MG63 (cell line): Measurements from ENCODE around the gene RNF212. TPM values are rescaled to one million over a fixed set of nuclear protein-coding genes. Genes with fewer than 3 reads are reported as not detected.

ENCODE experiments used
- DNase-seq: peaks from one replicate; pipeline ENCODE4 v3.0.0-alpha.2; 2020
- H3K27me3 ChIP-seq: fragments of 250-450 bp; sonication (Bioruptor Pico); 2 replicates; pipeline ENCODE4 v1.5.1; 2020; ENCODE audit warnings: mild to moderate bottlenecking, moderate library complexity
- H3K36me3 ChIP-seq: fragments of 250-450 bp; sonication (Bioruptor Pico); 2 replicates; pipeline ENCODE4 v1.5.1; 2020; ENCODE audit warnings: mild to moderate bottlenecking, moderate library complexity
- H3K4me3 ChIP-seq: fragments of 250-450 bp; sonication (Bioruptor Pico); 2 replicates; pipeline ENCODE4 v1.5.1; 2020; ENCODE audit warnings: mild to moderate bottlenecking, moderate library complexity
- H3K9me3 ChIP-seq: fragments of 250-450 bp; sonication (Bioruptor Pico); 2 replicates; pipeline ENCODE4 v1.5.1; 2020; ENCODE audit warnings: mild to moderate bottlenecking, moderate library complexity
- total RNA-seq: library from RNA; depleted of rRNA; stranded (reverse); fragments of >200 nt; shearing (Covaris generic); gene quantifications from 2 replicates; pipeline ENCODE4 v1.2.3, GENCODE V29; 2014; ENCODE audit warnings: low replicate concordance

The RNF212 gene
- total RNA-seq, 1 experiment from 2014 or later, result not detected

- no peaks in the 10 kb centered on the region for H3K36me3 ChIP-seq
- no peaks in the 10 kb centered on the region for H3K27me3 ChIP-seq
- H3K9me3 ChIP-seq, result no peaks in the 10 kb centered on the region
- no peak overlapping the region for H3K4me3 ChIP-seq
- DNase-seq, result peak; percentile 91
Measured at GRCh38 chr4:1082215-1083182, 30.9 kb downstream of the RNF212 start.

GRCh38 chr4:1081689-1082040 lies 31.7 kb downstream of the RNF212 start:
- H3K9me3 ChIP-seq, result no peaks in the 10 kb centered on the region
- DNase-seq, result peak; percentile 43

GRCh38 chr4:1080961-1081688 lies 32.2 kb downstream of the RNF212 start:
- peak; percentile 44 for DNase-seq
- Histone ChIP-seq H3K9me3 (no peaks in the 10 kb centered on the region), H3K36me3 (no peaks in the 10 kb centered on the region), H3K4me3 (no peak overlapping the region), H3K27me3 (no peaks in the 10 kb centered on the region)

More at GRCh38 chr4:1081689-1082040, 31.7 kb downstream of the RNF212 start:
- Histone ChIP-seq H3K4me3 (no peak overlapping the region), H3K27me3 (no peaks in the 10 kb centered on the region), H3K36me3 (no peaks in the 10 kb centered on the region)

- no peaks in the 10 kb centered on the region for H3K27me3 ChIP-seq
- H3K36me3 ChIP-seq, result no peaks in the 10 kb centered on the region
- H3K9me3 ChIP-seq, result no peaks in the 10 kb centered on the region
- H3K4me3 ChIP-seq, result no peak overlapping the region
- DNase-seq, result no peak
Measured at GRCh38 chr4:1080432-1080831, 32.9 kb downstream of the RNF212 start.

GRCh38 chr4:1079711-1080265 lies 33.6 kb downstream of the RNF212 start:
- Histone ChIP-seq H3K27me3 (no peaks in the 10 kb centered on the region), H3K9me3 (no peaks in the 10 kb centered on the region), H3K4me3 (no peak overlapping the region), H3K36me3 (no peaks in the 10 kb centered on the region)
- DNase-seq, result no peak

GRCh38 chr4:1078490-1078889 lies 34.9 kb downstream of the RNF212 start:
- Histone ChIP-seq H3K27me3 (no peaks in the 10 kb centered on the region), H3K4me3 (no peak overlapping the region), H3K36me3 (no peaks in the 10 kb centered on the region), H3K9me3 (no peaks in the 10 kb centered on the region)
- no peak for DNase-seq

GRCh38 chr4:1077711-1078477 lies 35.5 kb downstream of the RNF212 start:
- H3K9me3 ChIP-seq, result no peaks in the 10 kb centered on the region
- no peaks in the 10 kb centered on the region for H3K36me3 ChIP-seq
- no peaks in the 10 kb centered on the region for H3K27me3 ChIP-seq
- no peak overlapping the region for H3K4me3 ChIP-seq
- no peak for DNase-seq

GRCh38 chr4:1075809-1076699 lies 37.3 kb downstream of the RNF212 start:
- H3K27me3 ChIP-seq, result no peaks in the 10 kb centered on the region

GRCh38 chr4:1075225-1075624 lies 38.1 kb downstream of the RNF212 start:
- H3K36me3 ChIP-seq, result no peaks in the 10 kb centered on the region
- DNase-seq, result no peak
- H3K4me3 ChIP-seq, result no peak overlapping the region
- no peaks in the 10 kb centered on the region for H3K27me3 ChIP-seq
- 0 out of 2 replicates have a peak, but pooled peaks cover 2% of the 10 kb centered on the region for H3K9me3 ChIP-seq

More at GRCh38 chr4:1075809-1076699, 37.3 kb downstream of the RNF212 start:
- Histone ChIP-seq H3K36me3 (no peaks in the 10 kb centered on the region), H3K4me3 (no peak overlapping the region), H3K9me3 (0 out of 2 replicates have a peak, but pooled peaks cover 2% of the 10 kb centered on the region)
- DNase-seq, result no peak

- no peak overlapping the region for H3K4me3 ChIP-seq
- 0 out of 2 replicates have a peak, but pooled peaks cover 2% of the 10 kb centered on the region for H3K9me3 ChIP-seq
- no peak for DNase-seq
- no peaks in the 10 kb centered on the region for H3K27me3 ChIP-seq
- H3K36me3 ChIP-seq, result no peaks in the 10 kb centered on the region
Measured at GRCh38 chr4:1074077-1074476, 39.3 kb downstream of the RNF212 start.

GRCh38 chr4:1072830-1073446 lies 40.4 kb downstream of the RNF212 start:
- Histone ChIP-seq H3K4me3 (no peak overlapping the region), H3K9me3 (0 out of 2 replicates have a peak, but pooled peaks cover 2% of the 10 kb centered on the region), H3K36me3 (no peaks in the 10 kb centered on the region), H3K27me3 (no peaks in the 10 kb centered on the region)
- DNase-seq, result peak; percentile 62

GRCh38 chr4:1069394-1069793 lies 44.0 kb downstream of the RNF212 start:
- H3K9me3 ChIP-seq, result 0 out of 2 replicates have a peak, but pooled peaks cover 2% of the 10 kb centered on the region
- H3K36me3 ChIP-seq, result no peaks in the 10 kb centered on the region
- no peak for DNase-seq
- H3K27me3 ChIP-seq, result no peaks in the 10 kb centered on the region
- H3K4me3 ChIP-seq, result no peak overlapping the region

GRCh38 chr4:1065732-1066131 lies 47.6 kb downstream of the RNF212 start:
- no peaks in the 10 kb centered on the region for H3K27me3 ChIP-seq
- no peak for DNase-seq

GRCh38 chr4:1062419-1062818 lies 50.9 kb downstream of the RNF212 start:
- H3K27me3 ChIP-seq, result no peaks in the 10 kb centered on the region
- no peak for DNase-seq

More at GRCh38 chr4:1065732-1066131, 47.6 kb downstream of the RNF212 start:
- no peaks in the 10 kb centered on the region for H3K9me3 ChIP-seq
- H3K36me3 ChIP-seq, result no peaks in the 10 kb centered on the region
- H3K4me3 ChIP-seq, result no peak overlapping the region

GRCh38 chr4:1061760-1062159 lies 51.6 kb downstream of the RNF212 start:
- DNase-seq, result no peak
- Histone ChIP-seq H3K27me3 (no peaks in the 10 kb centered on the region), H3K4me3 (no peak overlapping the region), H3K36me3 (no peaks in the 10 kb centered on the region), H3K9me3 (no peaks in the 10 kb centered on the region)

More at GRCh38 chr4:1062419-1062818, 50.9 kb downstream of the RNF212 start:
- no peaks in the 10 kb centered on the region for H3K36me3 ChIP-seq
- no peaks in the 10 kb centered on the region for H3K9me3 ChIP-seq
- no peak overlapping the region for H3K4me3 ChIP-seq
